HG03139 (cell line): ENCODE data around the gene MACF1.
"Not testable (repeated sequence)": the region's sequence is repeated elsewhere in the genome, so short reads cannot be mapped to it uniquely, and the experiment has no call there.

ENCODE experiments used
- ATAC-seq: cut with Tn5 transposase; IDR thresholded peaks from one replicate; pipeline ENCODE4 v1.9.1; 2021; ENCODE audit not compliant: unreplicated experiment

MACF1 gene

DNA sequence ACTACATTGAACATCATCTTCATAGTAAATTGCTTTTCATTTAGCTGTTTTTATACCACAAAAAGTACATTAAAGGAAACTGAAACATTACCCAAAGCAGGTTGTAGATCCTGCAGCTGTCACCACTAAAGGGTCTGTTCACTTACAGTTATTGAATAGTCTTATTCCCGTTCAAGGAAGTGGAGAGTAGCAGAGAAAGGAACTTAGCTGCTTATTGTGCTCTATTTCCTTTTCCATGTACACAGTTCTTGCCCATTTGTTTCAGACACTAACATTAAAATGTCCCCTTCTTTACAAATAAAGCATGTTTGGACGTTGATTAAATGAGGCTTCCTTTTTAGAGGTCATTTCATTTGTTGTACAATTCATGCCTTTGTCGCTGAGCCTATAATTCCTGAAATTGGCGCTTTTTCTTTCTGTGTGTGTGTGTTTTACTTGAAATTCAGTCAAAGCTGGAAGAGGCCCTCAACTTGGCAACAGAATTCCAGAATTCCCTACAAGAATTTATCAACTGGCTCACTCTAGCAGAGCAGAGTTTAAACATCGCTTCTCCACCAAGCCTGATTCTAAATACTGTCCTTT is 242.6 kb downstream of the MACF1 start:
- ATAC-seq, result no peak

DNA sequence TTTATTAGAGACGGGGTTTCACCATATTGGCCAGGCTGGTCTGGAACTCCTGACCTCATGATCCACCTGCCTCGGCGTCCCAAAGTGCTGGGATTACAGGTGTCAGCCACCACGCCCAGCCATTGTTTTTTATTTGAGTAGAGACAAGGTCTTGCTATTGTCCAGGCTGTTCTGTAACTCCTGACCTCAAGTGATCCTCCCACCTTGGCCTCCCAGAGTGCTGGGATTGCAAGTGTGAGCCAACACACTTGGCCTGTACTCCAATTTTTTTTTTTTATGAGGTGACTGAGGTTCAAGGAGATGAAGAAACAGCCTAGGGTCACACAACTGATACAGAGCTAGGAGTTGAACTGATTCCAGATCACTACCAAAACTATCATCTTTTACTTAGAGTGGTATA is 245.5 kb downstream of the MACF1 start:
- ATAC-seq, result not testable (repeated sequence)

DNA sequence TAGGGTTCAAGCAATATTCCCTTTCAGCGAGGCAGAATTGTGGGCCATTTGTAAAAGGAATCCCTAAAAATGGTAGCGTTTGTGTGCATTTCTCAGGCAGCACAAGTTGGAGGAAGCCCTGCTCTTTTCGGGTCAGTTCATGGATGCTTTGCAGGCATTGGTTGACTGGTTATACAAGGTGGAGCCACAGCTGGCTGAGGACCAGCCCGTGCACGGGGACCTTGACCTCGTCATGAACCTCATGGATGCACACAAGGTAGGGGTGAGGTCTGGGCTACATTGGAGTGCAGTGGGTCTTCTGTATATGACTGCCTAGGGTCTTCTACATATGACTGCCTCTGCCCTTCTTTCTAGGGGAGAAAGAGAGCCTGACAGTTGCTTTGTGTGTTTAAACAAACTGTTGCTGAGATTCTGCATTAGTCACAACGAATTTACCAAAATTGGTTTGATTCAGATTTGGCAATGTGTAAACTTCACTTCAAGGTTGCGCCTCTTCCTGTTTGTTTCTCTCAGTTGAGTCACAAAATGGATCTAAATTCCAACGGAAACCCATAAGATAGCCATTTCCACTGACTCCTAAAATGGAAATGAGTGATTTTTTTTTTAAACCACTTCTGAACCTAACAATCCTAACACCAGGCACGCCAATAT is 246.6 kb downstream of the MACF1 start:
- ATAC-seq, result no peak

DNA sequence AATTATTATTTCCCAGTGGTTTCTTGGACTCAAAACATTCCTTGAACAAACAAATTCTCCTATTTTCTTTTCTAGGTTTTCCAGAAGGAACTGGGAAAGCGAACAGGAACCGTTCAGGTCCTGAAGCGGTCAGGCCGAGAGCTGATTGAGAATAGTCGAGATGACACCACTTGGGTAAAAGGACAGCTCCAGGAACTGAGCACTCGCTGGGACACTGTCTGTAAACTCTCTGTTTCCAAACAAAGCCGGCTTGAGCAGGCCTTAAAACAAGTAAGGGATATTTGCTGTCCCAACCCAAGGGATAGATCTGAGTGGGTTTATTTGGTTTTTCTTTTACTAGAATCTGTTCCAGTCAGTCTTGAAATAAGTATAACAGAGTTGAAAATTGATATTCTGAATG is 247.6 kb downstream of the MACF1 start:
- ATAC-seq, result no peak

DNA sequence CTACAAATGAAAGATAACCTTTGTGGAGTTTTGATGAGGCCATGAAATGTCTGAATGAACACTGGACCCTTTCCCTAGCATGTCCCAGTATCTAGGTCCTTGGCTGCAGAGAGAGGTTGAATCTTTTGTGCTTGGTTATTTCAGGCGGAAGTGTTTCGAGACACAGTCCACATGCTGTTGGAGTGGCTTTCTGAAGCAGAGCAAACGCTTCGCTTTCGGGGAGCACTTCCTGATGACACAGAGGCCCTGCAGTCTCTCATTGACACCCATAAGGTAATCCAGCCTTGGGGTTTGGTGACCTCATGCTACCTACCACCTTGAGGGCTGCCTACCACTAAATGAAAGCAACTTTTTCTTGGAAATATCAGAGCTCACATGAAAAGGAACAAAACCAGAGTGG is 248.0 kb downstream of the MACF1 start:
- no peak for ATAC-seq

GRCh38 chr1:39453603-39454002 is 249.1 kb downstream of the MACF1 start:
- ATAC-seq, result no peak

- no peak for ATAC-seq
Observed at GRCh38 chr1:39458991-39459390, 254.5 kb downstream of the MACF1 start.

- no peak for ATAC-seq
Observed at GRCh38 chr1:39462074-39462473, 257.6 kb downstream of the MACF1 start.

GRCh38 chr1:39466413-39467107 is 262.1 kb downstream of the MACF1 start:
- ATAC-seq, result no peak

DNA sequence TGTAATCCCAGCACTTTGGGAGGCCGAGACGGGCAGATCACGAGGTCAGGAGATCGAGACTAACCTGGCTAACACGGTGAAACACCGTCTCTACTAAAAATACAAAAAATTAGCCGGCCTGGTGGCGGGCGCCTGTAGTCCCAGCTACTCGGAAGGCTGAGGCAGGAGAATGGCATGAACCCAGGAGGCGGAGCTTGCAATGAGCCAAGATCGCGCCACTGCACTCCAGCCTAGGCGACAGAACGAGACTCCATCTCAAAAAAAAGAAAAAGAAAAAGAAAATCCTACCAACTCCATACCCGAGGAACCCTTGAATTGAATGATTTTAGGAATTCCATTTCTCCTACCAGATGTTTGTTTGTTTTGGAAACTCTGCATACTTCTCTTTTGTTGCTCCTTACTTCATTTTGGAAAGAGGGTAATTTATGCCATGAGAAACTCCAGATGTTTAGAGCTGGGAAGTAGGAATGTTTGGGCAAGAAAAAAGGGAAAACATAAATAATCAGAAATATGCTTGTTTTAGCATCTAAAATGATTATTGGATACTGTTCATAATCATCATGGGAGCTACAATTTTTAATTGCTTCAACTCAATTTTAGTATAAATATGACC is 262.7 kb downstream of the MACF1 start:
- ATAC-seq, result not testable (repeated sequence)

GRCh38 chr1:39469150-39469549 is 264.7 kb downstream of the MACF1 start:
- ATAC-seq, result no peak

GRCh38 chr1:39470040-39470439 is 265.5 kb downstream of the MACF1 start:
- no peak for ATAC-seq

GRCh38 chr1:39472826-39473225 is 268.3 kb downstream of the MACF1 start:
- ATAC-seq, result no peak

- no peak for ATAC-seq
Observed at GRCh38 chr1:39473324-39473723, 268.8 kb downstream of the MACF1 start.

DNA sequence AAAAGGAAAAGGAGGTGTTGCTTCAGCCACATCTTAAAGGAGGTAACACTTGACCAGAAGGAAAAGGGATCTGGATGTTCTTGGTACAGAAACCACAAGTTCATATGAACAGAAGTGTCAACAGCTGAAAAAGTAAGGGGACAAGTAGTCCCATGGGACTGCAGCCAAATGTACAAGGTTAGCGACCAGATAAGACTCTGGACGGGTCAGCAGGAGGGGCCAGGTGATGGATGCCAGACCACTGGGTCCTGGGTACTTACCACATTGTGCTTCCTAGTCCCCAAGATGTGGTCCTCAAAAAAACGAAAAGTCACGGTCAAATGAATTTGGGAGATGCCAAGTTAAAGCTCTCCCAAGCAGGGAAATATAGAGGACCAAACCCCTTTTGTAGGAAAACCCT is 270.3 kb downstream of the MACF1 start:
- no peak for ATAC-seq

- not testable (repeated sequence) for ATAC-seq
Observed at GRCh38 chr1:39475551-39475950, 271.1 kb downstream of the MACF1 start.

GRCh38 chr1:39478126-39478915 is 273.8 kb downstream of the MACF1 start:
- no peak for ATAC-seq

DNA sequence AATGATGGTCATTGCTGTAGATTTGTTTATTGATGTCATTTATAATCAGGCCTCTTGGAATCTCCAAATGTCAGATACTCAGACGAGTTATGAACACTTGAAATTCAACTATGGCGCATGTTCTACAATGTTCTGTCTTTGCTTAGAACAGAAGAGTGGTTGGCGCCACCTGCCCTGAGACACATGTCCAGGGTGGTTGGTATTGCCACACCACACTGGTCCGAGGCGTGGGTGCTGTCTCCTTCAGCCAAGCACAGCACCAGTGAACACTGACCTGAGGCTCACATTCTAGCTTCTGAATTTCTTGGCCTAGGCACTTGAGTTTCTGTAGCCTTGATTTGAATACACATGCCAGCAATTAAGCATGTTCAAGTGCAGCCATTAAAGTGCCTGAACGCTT is 276.8 kb downstream of the MACF1 start:
- ATAC-seq, result no peak

DNA sequence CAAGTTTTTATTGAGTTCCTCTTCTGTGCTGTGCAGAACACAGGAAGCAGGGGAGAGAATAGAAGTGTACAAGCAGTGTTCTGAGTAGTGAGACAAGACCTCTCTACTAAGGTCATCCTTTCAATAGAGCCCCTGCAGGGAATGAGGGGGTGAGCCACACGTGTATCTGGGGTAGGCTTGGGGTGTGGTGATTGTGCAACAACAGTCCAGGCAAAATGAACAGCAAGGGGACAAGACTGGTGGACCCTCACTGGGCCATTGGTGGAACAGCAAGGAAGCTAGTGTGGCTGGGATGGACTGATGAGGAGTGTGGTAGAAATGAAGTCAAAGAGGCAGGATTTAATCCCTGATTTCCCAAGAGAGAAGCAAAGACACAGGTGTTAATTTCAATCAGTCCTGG is 278.8 kb downstream of the MACF1 start:
- ATAC-seq, result no peak

DNA sequence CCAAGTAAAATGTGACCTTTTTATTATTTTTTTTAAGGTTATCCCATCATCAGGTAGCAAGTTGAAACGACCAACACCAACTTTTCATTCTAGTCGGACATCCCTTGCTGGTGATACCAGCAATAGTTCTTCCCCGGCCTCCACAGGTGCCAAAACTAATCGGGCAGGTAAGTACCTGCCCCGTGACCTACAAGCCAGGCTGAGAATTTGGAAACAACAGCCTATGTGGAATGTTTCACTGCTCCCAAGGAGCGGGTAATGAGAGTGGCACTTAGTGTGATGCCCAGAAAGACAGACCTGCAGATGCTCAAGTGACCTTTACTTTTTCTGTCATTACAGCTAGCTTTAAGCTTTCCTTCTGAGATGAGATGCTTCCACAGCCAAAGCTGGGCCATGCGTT is 280.1 kb downstream of the MACF1 start:
- no peak for ATAC-seq
